ENCODE results near the gene JAM3. TPM values are rescaled to one million over a fixed set of nuclear protein-coding genes. Genes with fewer than 3 reads are reported as not detected.

The JAM3 gene
- total and polyA plus RNA-seq, 2 of the 8 experiments (the other 6 are each of a cell fraction or from before 2014, with no cell fraction given) = 19.6 to 42.8 TPM

DNA sequence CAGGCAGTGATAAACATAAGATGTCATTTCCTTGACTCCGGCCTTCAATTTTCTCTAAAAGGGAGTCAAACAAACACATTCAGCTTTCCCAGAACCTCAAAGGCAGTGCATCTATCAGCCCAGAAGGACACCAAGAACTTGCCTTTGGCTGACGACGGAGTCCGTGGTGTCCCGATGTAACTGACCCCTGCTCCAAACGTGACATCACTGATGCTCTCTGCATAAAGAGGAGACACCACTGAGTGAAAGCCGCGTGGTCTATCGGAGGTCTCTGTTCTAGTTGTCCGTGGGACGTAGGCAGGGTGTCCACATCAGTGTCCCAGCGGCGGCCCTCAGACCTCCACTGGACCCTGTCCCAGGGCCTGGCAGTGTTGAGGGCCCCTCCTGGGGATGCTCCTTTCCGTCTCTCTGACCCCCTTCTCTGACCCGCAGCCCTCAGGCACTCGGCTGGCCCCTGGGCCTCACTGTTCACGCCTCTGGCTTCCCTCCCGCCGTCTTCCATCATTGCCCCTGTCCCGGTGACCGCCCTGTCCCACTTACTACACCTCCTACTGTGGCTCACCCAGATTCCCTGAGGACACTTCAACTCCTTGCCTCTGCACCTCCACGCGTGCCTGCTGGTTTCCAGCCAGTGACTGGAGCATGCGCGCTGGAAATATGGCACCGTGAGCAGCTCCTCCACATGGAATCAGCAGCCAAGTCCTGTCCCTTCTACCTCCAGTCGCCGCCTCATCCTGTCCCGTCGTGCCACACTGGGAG is 84.5 kb downstream of the JAM3 start:
- no peak overlapping the region for H2AK5ac ChIP-seq (ENCODE audit: low read depth, low read length)
- no peak overlapping the region for H3K18ac ChIP-seq (ENCODE audit: extremely low read depth, low read length)
- H3K14ac ChIP-seq (ENCODE audit: insufficient read length) = no peak overlapping the region
- H4K20me1 ChIP-seq (replicated peaks in 1 of 2; ENCODE audit: control insufficient read depth in 1 of 2, insufficient read depth in 2 of 2, low read length in 2 of 2) = peaks cover 4 to 6% of the 10 kb centered on the region in 2 experiments
- no peak overlapping the region for H3K4me2 ChIP-seq (ENCODE audit: insufficient read depth in 1 of 2, low read depth in 2 of 2, low read length in 2 of 2)
- no peak overlapping the region for H3K27ac ChIP-seq (ENCODE audit: low read depth, low read length)
- no peak overlapping the region for H2BK20ac ChIP-seq (ENCODE audit: low read length)
- no peak overlapping the region for H3K9ac ChIP-seq (replicated peaks in 1 of 4; ENCODE audit: extremely low read depth in 1 of 4, low read depth in 3 of 4, low read length in 3 of 4)
- H3K9me3 ChIP-seq (ENCODE audit: insufficient read depth in 2 of 2, low read depth in 1 of 2, low read length in 1 of 2) = no peaks in the 10 kb centered on the region
- H3K23me2 ChIP-seq (ENCODE audit: low read depth, low read length) = no peaks in the 10 kb centered on the region
- no peak overlapping the region for H3K23ac ChIP-seq (ENCODE audit: insufficient read length)
- no peak overlapping the region for H2AFZ ChIP-seq (ENCODE audit: low read length)
- H4K91ac ChIP-seq (replicated peaks; ENCODE audit: insufficient read length, low read length) = no peak overlapping the region
- ChIA-PET POLR2A (ENCODE audit: partially characterized antibody) (no interaction called here), CTCF (ENCODE audit: partially characterized antibody) (interaction anchor here (1.1 to 1.9 kb wide), 5 partner anchors 12 to 136 kb away, joined by 3 to 8 read pairs (median 4); no protein-coding TSS in a partner anchor)
- H2BK15ac ChIP-seq (ENCODE audit: low read length) = no peak overlapping the region
- no peak for FAIRE-seq
- no peak overlapping the region for H2BK12ac ChIP-seq (ENCODE audit: low read depth, low read length)
- H3K27me3 ChIP-seq (replicated peaks in 1 of 4; ENCODE audit: control insufficient read depth in 3 of 4, extremely low read depth in 1 of 4, insufficient read depth in 3 of 4, low read length in 3 of 4) = no peaks in the 10 kb centered on the region
- H3K36me3 ChIP-seq (ENCODE audit: control insufficient read depth in 2 of 4, insufficient read depth in 4 of 4, low read length in 3 of 4) = peaks cover 17 to 88% (median 60%) of the 10 kb centered on the region in 4 experiments
- H4K8ac ChIP-seq (ENCODE audit: extremely low read depth, insufficient read depth, low read length) = no peak overlapping the region
- no peaks in the 10 kb centered on the region for H3K4me1 ChIP-seq (replicated peaks in 1 of 4; ENCODE audit: control insufficient read depth in 3 of 4, insufficient read depth in 4 of 4, low read length in 3 of 4)
- no peak overlapping the region for H3K4ac ChIP-seq (replicated peaks; ENCODE audit: insufficient read length, low read depth, low read length)
- peaks cover 3% of the 10 kb centered on the region; the same call in 1 of the 2 replicates for H3K79me1 ChIP-seq (ENCODE audit: low read depth, low read length)
- H3K56ac ChIP-seq (replicated peaks; ENCODE audit: insufficient read length, low read depth, low read length) = no peak overlapping the region
- no peaks in the 10 kb centered on the region for H3K79me2 ChIP-seq (ENCODE audit: control insufficient read depth in 1 of 2, insufficient read depth in 2 of 2, low read length in 2 of 2)
- H4K5ac ChIP-seq (ENCODE audit: insufficient read length, low read depth, low read length) = no peak overlapping the region
- WGBS, 2 experiments (ENCODE audit: extremely low coverage in 1 of 2, insufficient coverage in 1 of 2, insufficient read length in 1 of 2, insufficient replicate concordance in 2 of 2, low coverage in 1 of 2, low lambda C conversion rate in 2 of 2, missing lambda C conversion rate in 1 of 2) = 93% methylated on average over 30 of the region's 30 CpGs; no CpG with 5 or more reads in 1 of the 2 experiments
- no peak overlapping the region for H3K4me3 ChIP-seq (ENCODE audit: extremely low read depth in 1 of 4, insufficient read depth in 2 of 4, low read depth in 3 of 4, low read length in 4 of 4)
- H2BK5ac ChIP-seq (ENCODE audit: low read depth, low read length) = no peak overlapping the region
- H2BK120ac ChIP-seq (replicated peaks; ENCODE audit: low read depth, low read length) = no peak overlapping the region
- DNase-seq (ENCODE audit: low read depth in 1 of 2, low spot score in 2 of 2) = no peak
- TF ChIP-seq CTBP2 (IDR thresholded peaks at IDR 0.05; ENCODE audit: borderline replicate concordance, insufficient read depth, insufficient read length, low read length) = no peak
- TF ChIP-seq, protein P1, sequence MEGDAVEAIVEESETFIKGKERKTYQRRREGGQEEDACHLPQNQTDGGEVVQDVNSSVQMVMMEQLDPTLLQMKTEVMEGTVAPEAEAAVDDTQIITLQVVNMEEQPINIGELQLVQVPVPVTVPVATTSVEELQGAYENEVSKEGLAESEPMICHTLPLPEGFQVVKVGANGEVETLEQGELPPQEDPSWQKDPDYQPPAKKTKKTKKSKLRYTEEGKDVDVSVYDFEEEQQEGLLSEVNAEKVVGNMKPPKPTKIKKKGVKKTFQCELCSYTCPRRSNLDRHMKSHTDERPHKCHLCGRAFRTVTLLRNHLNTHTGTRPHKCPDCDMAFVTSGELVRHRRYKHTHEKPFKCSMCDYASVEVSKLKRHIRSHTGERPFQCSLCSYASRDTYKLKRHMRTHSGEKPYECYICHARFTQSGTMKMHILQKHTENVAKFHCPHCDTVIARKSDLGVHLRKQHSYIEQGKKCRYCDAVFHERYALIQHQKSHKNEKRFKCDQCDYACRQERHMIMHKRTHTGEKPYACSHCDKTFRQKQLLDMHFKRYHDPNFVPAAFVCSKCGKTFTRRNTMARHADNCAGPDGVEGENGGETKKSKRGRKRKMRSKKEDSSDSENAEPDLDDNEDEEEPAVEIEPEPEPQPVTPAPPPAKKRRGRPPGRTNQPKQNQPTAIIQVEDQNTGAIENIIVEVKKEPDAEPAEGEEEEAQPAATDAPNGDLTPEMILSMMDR (IDR thresholded peaks at IDR 0.05; ENCODE audit: control extremely low read depth in 1 of 3, insufficient read depth in 1 of 3, low read depth in 1 of 3, low read length in 3 of 3) = no peak
- TF ChIP-seq TBP (IDR thresholded peaks at IDR 0.05; ENCODE audit: low read depth, low read length) = no peak

Data from H1 (cell line).